GM21447 (cell line): ENCODE data around the gene ARMC6.

Source experiments
- ATAC-seq: cut with Tn5 transposase; IDR thresholded peaks from one replicate; pipeline ENCODE4 v1.9.1; 2021; ENCODE audit not compliant: unreplicated experiment

Gene ARMC6

GRCh38 chr19:19033426-19034203 lies at the start of gene ARMC6, which contains the start of gene SUGP2:
Gene ARMC6 (plus strand): TSS chr19:19033603. CDS start chr19:19034210, 607 bp downstream.
Gene SUGP2 (minus strand): TSS chr19:19033517. CDS start chr19:19031071, 2,446 bp downstream.
- ATAC-seq: peak; percentile 54

DNA sequence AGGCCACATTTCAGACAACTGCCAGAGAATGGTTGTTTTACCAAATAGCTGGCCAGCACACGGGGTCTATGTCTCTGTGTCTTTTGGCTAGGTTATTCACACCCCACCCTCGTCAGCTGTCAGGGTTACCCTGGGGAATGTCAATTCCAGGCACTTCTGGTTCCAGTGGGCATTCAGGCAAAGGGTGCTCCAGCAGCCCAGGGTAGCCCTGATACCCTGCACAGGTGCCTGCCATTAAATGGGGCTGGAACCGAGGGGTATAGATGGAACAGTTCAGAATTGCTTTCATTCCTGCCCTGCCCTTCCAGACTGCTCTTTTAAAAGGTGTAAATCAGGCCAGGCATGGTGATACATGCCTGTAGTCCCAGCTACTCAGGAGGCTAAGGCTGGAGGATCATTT lies 49.2 kb upstream of the ARMC6 start:
- no peak for ATAC-seq

GRCh38 chr19:18985257-18985656 lies 48.1 kb upstream of the ARMC6 start:
- ATAC-seq: no peak

- ATAC-seq: no peak
Observed at GRCh38 chr19:18987456-18987855, 45.9 kb upstream of the ARMC6 start.

DNA sequence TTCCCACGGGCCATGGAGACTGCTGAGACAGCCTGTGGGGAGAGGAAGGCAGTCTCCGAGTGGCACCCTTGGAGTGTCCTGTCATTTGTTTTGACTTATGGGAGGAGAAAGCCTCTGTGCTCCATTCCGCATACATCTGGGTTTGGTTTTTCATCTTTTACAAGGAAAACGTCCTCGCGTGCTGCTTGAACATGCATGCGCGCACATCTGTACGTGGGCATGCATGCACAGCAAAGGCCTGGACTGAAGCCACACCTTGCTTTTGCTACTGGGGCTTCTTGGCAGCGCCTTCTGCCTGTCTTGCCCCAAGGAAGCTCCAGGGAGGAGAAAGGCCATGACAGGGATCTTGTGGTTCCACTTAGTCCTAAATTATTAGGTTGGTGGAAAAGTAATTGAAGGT lies 44.1 kb upstream of the ARMC6 start:
- no peak for ATAC-seq

DNA sequence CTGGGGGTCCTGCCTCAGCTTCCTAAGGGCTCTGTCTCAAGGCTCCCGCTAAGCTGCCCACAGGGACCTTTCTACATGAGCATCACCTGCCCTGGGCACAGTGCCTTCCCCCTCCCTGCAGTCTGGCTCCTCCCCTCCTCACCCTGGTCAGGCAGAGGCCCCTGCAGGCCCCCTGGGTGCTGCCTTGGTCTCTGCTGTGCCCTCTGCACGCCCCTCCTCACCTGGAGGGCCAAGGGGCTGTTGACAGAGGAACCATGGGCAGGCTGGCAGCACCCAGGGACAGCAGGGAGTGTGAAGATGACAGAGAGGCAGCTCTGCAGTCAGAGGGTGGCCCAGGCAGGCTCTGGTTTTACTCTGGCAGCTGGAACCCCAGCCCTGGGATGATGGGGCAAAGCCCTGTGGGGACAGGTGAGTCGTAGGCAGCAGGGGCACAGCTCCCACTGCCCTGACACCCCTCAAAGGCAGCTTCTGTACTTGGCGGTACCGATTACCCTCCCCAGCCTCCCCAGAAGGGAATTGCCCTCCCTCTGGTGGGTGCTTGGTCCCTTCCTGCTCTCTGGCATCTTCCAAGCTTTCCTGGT lies 43.2 kb upstream of the ARMC6 start:
- ATAC-seq: no peak

- ATAC-seq: no peak
Observed at GRCh38 chr19:18991006-18991405, 42.4 kb upstream of the ARMC6 start.

GRCh38 chr19:18991468-18991867 lies 41.9 kb upstream of the ARMC6 start:
- no peak for ATAC-seq

- ATAC-seq: no peak
Observed at GRCh38 chr19:18992696-18993095, 40.7 kb upstream of the ARMC6 start.

DNA sequence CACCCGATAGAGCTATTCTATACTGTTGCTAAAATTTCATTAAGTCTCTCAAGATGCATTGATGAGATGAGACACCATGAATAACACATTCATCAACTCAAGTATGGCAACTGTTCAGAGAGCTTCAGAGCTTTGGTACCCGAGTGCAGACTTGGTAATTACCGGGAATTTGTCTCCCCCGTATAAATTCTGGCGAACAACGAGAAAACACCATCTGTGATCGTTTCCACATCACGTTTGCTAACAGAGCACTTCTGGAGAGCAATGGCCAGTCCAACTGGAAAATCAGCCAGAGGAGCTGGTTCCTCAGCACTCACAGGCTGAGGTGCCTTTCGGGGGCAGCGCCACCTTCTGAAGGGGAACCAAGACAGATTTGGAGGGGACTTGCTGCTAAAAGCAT lies 40.3 kb upstream of the ARMC6 start:
- no peak for ATAC-seq

DNA sequence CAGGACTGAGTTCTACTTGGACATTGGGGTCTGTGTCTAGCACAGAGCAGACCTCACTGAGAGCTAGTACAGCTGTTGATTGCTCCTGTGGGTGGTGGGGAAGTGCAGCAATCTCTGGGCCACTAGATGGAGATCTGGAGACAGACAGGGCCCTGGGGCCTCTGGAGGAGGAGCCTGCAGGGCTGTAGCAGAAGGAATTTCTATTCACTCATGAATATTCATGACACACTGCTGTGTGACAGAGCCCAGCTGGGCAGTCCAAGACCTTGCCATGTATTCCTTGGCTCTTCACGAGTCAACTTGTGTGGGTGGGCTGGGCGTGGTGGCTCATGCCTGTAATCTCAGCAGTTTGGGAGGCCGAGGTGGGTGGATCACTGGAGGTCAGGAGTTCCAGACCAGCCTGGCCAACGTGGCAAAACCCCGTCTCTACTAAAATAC lies 37.6 kb upstream of the ARMC6 start:
- ATAC-seq: no peak

DNA sequence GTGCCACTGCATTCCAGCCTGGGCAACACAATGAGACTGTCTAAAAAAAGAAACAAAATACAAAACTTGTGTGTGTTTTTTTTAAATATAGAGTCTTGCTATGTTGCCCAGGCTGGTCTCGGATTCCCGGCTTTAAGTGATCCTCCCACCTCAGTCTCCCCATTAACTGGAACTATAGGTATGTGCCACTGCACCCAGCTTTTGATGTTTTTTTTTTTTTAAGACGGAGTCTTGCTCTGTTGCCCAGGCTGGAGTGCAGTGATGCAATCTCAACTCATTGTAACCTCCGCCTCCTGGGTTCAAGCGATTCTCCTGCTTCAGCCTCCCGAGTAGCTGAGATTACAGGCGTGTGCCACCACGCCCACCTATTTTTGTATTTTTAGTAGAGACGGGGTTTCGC lies 37.1 kb upstream of the ARMC6 start:
- no peak for ATAC-seq

DNA sequence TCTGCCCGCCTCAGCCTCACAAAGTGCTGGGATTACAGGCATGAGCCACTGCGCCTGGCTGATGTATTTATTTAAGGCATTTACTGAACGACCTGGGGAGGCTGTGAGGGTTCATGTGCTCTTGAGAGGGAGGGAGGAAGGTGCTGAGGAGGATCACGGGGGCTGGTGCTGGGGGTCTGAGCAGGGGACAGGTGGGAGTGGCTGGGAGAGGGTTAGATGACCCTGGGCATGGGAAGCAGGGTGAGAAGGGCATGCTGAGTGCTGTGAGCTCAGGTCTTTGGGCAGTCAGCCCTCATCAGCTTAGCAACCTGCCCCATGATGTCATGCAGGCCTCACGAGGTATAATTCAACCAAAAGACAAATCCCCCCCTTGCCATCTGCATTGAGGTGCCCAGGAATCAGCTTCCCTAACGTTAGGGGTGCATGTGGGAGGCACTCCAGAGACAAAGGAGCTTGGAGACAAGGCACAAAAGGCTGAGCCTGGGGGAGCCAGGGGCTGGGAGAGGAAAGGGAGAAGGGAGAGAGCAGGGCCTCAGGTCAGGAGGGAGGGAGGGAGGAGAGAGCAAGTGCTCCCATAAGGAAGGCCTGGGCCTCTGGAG lies 36.5 kb upstream of the ARMC6 start:
- ATAC-seq: no peak

GRCh38 chr19:18998276-18998675 lies 35.1 kb upstream of the ARMC6 start:
- no peak for ATAC-seq

DNA sequence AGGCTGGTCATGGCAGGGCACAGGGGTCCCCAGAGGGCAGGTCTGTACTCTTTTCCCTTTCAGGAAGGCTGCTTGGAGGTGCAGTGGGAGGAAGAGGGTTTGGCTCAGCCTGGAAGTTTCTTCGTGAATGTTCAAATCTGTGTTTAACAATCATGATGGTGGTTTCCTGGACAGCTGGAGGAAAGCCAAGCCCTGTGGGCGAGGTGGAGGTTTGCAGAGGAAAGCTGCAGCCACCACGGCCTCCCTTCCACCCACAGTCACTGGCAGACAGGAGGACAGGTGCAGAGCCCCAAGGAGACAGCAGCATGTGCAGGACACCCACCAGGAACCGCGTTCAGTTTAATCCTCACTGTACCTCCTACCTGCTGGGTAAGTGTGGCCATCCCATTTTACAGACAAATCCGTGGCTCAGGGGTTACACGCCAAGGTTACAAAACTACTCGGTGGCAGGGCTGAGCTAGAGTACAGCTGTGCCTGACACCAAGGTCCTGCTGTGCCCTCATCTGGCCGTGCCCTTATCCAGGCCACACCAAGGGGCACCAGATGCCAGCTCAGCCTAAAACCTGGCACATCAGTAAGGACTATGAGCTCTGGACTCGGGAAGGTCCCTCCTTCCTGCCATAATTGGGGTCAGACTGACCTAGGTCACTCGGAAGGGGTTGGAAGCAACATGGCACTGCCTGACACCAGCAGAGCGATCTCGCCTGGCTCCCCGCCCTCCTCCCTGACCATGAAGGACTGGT lies 34.2 kb upstream of the ARMC6 start:
- ATAC-seq: no peak

- no peak for ATAC-seq
Observed at GRCh38 chr19:18999896-19000620, 33.3 kb upstream of the ARMC6 start.

DNA sequence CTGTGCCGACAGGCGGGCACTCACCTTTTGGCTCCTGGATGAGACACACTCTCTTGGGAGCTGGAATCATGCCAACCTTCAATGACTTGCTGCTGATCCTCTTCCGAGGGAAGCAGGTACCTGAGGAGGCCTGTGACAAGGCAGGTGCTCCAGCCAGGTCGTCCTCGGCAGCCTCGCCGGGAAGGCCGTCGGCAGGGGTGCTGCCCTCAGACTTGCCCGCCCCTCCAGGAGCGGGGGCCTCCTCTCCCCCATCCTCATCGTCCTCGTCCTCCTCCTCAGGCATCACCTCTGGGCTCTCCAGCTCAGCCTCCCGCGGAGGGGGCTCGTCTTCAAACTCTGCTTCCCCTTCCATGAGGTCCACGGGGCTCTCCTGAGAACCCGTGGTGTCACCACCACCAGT lies 29.3 kb upstream of the ARMC6 start:
- no peak for ATAC-seq

DNA sequence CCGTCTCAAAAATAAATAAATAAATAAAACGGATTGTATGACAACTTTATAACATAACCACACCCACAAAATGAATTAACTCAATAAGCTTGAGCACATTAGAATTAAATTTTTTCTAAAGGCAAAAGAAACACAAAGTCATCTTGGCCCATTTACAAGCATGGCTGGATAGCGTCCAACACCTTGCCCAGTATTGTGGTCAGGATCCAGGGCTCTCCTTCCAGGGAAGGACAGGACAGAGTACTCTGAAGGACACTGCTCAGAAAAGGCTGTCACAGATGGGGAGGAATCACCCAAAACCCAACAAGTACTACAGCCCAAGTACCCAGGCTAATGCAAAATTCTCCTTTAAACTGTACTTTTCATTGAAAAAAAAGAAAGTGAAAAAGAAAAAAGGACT lies 27.2 kb upstream of the ARMC6 start:
- ATAC-seq: no peak

DNA sequence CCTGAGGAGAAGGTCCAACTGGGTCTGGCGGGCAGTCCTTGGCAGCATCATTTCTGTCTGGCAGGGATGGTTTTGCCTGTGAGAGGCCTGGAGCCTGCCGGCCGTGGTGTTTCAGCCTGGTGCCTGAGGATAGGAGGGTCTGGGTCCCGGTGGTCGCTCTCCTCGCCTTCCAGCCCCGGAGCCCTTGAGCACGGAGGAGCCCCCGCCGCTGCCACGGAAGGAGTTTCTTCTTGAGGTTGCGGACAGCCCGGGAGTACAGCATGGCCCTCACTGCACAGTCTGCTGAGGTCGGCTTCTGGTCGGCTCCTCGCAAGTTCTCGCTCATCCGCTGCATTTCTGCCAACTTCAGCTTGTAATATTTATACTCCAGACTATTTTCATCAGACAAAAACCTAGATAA lies 23.5 kb upstream of the ARMC6 start:
- ATAC-seq: no peak

GRCh38 chr19:19010551-19010950 lies 22.9 kb upstream of the ARMC6 start:
- ATAC-seq: no peak

- ATAC-seq: no peak
Observed at GRCh38 chr19:19021115-19021514, 12.3 kb upstream of the ARMC6 start.
